Osteocyte (in vitro differentiated cells): ENCODE results near the gene INPP5J. TPM values are rescaled to one million over a fixed set of nuclear protein-coding genes. Genes with fewer than 3 reads are reported as not detected.

Source experiments
- DNase-seq: peaks from one replicate; pipeline ENCODE4 v3.0.0; 2021; ENCODE audit warnings: mixed read lengths; ENCODE audit not compliant: unreplicated experiment; ENCODE audit errors: extremely low spot score
- H3K27ac Mint-ChIP-seq: one replicate; pipeline ENCODE4 v1.8.0; 2021; ENCODE audit warnings: mild to moderate bottlenecking, mixed read lengths; ENCODE audit not compliant: unreplicated experiment
- H3K27me3 Mint-ChIP-seq: one replicate; pipeline ENCODE4 v1.8.0; 2021; ENCODE audit warnings: mixed read lengths; ENCODE audit not compliant: unreplicated experiment
- H3K36me3 Mint-ChIP-seq: one replicate; pipeline ENCODE4 v1.8.0; 2021; ENCODE audit warnings: mixed read lengths; ENCODE audit not compliant: unreplicated experiment
- H3K4me1 Mint-ChIP-seq: one replicate; pipeline ENCODE4 v1.8.0; 2021; ENCODE audit warnings: mixed read lengths; ENCODE audit not compliant: unreplicated experiment
- H3K4me3 Mint-ChIP-seq: one replicate; pipeline ENCODE4 v1.8.0; 2021; ENCODE audit warnings: mild to moderate bottlenecking, moderate library complexity, mixed read lengths; ENCODE audit not compliant: unreplicated experiment
- H3K9me3 Mint-ChIP-seq: one replicate; pipeline ENCODE4 v1.8.0; 2021; ENCODE audit warnings: mixed read lengths; ENCODE audit not compliant: unreplicated experiment
- CTCF ChIP-seq: fragments of 200-600 bp; sonication (generic); IDR thresholded peaks from 2 replicates; pipeline ENCODE4 v1.5.0; 2021; ENCODE audit warnings: antibody characterized with exemption, mild to moderate bottlenecking, moderate library complexity
- total RNA-seq: library from RNA; stranded (reverse); gene quantifications from 2 replicates; pipeline ENCODE4 v1.2.1, GENCODE V29; 2021

INPP5J gene
- total RNA-seq, 1 donor from 2014 or later = 3.5 TPM

GRCh38 chr22:31139066-31139465 is 16.3 kb downstream of the INPP5J start:
- Mint-ChIP-seq H3K27ac (no peak overlapping the region), H3K4me3 (no peak overlapping the region), H3K4me1 (peaks cover 8% of the 10 kb centered on the region), H3K27me3 (peaks cover 13% of the 10 kb centered on the region), H3K9me3 (no peaks in the 10 kb centered on the region), H3K36me3 (no peaks in the 10 kb centered on the region)
- DNase-seq = no peak
- no peak for TF ChIP-seq CTCF

- Mint-ChIP-seq H3K4me3 (no peak within 1 kb of the TSS), H3K36me3 (no peaks in the 10 kb centered on the region), H3K4me1 (peaks cover 8% of the 10 kb centered on the region), H3K27me3 (peaks cover 13% of the 10 kb centered on the region), H3K9me3 (peaks cover 7% of the 10 kb centered on the region), H3K27ac (no peak within 1 kb of the TSS)
- no peak for TF ChIP-seq CTCF
- no peak for DNase-seq
Observed at GRCh38 chr22:31139866-31140716, 17.3 kb downstream of the INPP5J start, which contains the start of gene PLA2G3. TSS of gene PLA2G3 (minus strand) at chr22:31140508. CDS start at chr22:31140354, 154 bp downstream.

- Mint-ChIP-seq H3K9me3 (peaks cover 10% of the 10 kb centered on the region), H3K4me3 (no peak overlapping the region), H3K4me1 (peaks cover 8% of the 10 kb centered on the region), H3K27me3 (peaks cover 13% of the 10 kb centered on the region), H3K27ac (no peak overlapping the region), H3K36me3 (no peaks in the 10 kb centered on the region)
- DNase-seq = no peak
- no peak for TF ChIP-seq CTCF
Observed at GRCh38 chr22:31140746-31141145, 18.0 kb downstream of the INPP5J start.

- no peak for DNase-seq
- peaks cover 13% of the 10 kb centered on the region for H3K27me3 Mint-ChIP-seq
- peaks cover 10% of the 10 kb centered on the region for H3K9me3 Mint-ChIP-seq
- no peak overlapping the region for H3K27ac Mint-ChIP-seq
- H3K4me3 Mint-ChIP-seq = no peak overlapping the region
- no peak for TF ChIP-seq CTCF
- H3K36me3 Mint-ChIP-seq = no peaks in the 10 kb centered on the region
- H3K4me1 Mint-ChIP-seq = peaks cover 8% of the 10 kb centered on the region
Observed at GRCh38 chr22:31141551-31141950, 18.8 kb downstream of the INPP5J start.

- no peak for TF ChIP-seq CTCF
- no peak overlapping the region for H3K27ac Mint-ChIP-seq
- H3K4me3 Mint-ChIP-seq = no peak overlapping the region
- H3K27me3 Mint-ChIP-seq = peaks cover 13% of the 10 kb centered on the region
- no peak for DNase-seq
- peaks cover 8% of the 10 kb centered on the region for H3K4me1 Mint-ChIP-seq
- H3K36me3 Mint-ChIP-seq = no peaks in the 10 kb centered on the region
- H3K9me3 Mint-ChIP-seq = peaks cover 10% of the 10 kb centered on the region
Observed at GRCh38 chr22:31142285-31142684, 19.5 kb downstream of the INPP5J start.
